ENCODE data around the gene XBP1.
A peak's percentile ranks its signal among the peaks of the same experiment; 100 is the strongest.
"Not testable (repeated sequence)": the region's sequence is repeated elsewhere in the genome, so short reads cannot be mapped to it uniquely, and the experiment has no call there.

XBP1 gene

DNA sequence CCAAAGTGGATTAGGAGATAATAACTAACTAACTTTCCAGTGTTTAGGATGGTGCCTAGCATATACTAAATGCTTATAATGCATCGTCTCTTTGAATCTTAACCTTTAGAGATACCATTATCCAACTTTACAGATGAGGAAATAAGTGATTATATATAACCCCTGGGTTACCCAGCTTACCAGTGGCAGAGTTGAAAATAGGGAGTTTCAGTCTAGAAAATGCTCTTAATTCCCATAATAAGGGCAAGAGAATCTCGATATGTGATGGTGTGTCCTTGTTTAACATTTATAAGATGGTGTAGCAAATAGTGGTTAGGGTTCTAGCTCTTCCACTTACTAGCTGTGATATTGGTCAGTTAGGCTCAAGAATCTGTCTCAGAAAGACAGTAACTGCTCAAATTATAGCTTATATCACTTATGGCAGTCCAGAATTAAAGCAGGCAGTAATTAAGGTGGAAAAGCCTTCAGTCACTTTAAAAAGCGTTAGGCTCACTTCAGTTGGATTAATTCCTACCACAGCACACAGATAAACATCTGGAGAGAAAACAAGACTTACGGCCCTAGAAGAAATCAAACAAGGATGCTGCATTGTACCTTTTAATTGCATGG, 6.3 kb downstream of the XBP1 start:
- DNase-seq (ENCODE audit: low read depth in 3 of 3, low spot score in 1 of 3): no peak

DNA sequence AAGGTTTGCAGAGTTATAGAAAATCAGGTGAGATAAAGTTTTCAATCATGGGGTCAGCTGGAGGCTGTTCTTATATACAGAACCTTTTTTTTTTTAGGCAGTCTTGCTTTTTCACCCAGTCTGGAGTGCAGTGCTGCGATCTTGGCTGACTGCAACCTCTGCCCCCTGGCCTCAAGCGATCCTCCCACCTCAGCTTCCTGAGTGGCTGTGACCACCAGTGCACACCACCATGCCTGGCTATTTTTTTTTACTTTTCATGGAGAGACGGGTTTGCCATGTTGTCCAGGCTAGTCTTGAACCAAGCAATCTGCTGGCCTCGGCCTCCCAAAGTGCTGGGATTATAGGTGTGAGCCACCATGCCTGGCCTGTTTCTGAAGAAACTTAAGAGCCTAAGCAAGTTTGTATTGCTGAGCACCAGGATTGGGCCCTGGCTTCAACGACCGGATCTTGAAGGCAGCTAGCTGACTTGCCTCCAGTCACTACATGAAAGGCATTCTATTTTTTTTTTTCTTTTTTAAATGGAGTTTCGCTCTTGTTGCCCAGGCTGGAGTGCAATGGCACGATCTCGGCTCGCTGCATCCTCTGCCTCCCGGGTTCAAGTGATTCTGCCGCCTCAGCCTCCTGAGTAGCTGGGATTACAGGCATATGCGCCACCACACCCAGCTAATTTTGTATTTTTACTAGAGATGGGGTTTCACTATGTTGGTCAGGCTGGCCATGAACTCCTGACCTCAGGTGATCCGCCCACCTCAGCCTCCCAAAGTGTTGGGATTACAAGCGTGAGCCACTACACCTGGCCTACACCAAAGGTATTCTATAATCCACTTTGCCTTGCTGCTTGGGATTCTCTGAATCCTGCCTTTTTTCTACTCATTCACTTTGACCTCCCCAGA, 7.6 kb downstream of the XBP1 start:
- no peak for DNase-seq (ENCODE audit: low read depth in 3 of 3, low spot score in 1 of 3)

DNA sequence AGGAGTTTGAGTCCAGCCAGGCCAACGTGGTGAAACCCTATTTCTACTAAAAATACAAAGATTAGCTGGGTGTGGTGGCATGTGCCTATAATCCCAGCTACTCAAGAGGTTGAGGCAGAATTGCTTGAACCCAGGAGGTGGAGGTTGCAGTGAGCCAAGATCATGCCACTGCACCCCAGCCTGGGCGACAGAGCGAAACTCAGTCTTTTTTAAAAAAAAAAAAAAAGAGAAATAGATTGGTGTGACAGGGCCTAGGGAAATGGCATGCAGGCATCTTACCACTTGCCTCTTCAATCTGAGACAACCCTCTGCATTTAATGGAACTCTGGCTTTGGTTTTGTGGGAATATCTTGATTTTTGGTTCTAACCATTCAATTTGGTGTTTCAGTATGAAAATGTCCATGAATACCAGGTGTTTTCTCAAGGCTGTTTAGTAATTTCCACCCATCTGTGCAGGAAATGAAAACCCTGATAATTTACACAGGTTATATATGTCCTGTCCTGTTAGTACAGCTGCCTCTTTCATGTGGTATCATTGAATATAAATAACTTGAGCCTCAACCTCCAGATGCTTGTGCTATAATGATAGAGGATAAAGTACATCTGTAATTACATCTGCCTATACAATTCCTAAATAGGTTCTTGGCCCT, 8.4 kb downstream of the XBP1 start:
- DNase-seq (ENCODE audit: low read depth in 3 of 3, low spot score in 1 of 3): no peak

DNA sequence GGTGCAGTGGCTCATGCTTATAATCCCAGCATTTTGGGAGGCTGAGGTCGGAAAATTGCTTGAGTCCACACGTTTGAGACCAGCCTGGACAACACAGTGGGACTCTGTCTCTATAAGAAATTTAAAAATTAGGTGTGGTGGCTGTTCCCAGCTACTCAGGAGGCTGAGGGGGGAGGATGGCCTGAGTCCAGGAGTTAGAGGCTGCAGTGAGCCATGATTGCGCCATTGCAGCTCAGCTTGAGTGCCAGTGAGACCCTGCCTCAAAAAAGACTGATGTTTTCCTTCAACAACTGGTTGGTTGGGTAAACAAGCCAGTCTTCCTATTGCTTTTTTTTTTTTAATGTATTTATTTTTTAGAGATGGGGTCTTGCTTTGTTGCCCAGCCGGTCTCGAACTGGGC, 9.2 kb downstream of the XBP1 start:
- DNase-seq (ENCODE audit: low read depth in 3 of 3, low spot score in 1 of 3): no peak

DNA sequence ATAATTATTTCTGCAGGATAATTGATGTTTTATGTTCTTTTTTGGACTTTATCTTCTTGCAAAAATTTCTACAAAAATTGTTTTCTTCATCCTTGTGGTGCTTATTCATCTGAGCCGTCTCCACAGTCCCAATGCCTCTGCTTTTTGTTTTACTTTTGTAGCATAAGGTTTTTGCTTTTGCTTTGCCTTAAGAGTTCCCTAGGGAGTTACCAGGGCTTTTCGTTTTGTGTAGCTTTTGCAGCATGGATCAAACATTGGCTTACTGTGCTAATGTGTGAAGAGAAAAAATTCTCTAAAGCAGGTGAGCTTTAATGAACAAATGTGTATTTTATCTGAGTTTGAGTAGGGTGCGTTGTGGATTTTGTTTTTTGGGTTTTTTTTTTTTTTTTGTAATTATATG, 11.8 kb downstream of the XBP1 start:
- DNase-seq (ENCODE audit: low read depth in 3 of 3, low spot score in 1 of 3): no peak

DNA sequence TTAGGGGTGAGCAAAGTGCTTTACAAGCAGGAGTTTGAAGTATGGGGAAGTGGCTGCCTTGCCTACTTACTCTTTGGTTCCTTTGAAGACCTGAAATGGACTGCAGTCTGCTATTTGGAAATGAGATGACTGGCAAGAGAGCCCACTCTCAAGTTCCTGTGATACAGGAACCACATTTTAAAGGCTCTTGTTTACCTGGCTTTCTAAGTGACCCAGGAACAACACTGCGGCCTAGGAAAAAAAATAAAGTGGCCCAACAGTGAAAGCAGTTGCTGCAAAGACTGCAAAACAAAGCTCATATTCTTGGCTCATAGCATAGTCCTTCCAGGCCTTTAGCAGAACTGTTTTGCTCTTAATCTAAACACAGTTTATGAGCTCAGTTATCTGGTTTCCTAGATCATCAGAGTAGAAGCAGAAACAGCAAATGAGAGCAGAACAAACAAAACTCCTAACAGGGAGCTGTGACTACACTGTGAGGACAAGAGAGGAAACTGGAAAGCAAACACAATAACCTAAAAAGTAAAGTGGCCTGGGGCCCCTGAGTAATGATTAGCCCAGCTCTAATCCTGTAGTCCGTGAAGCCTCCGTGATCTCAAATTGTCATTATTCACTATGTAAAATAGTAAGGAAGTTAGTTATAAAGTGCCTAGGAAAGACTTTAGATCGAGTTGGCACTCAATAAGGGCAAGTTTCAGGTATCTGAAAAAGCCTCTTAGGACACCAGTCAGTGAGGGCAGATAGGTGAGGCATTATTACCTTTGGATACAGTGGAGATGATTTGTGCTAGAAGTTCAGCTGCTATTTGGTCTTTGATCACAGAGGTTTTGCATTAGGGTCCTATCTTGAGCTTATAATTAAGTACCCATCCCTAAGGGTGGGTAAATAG, 16.3 kb downstream of the XBP1 start:
- no peak for DNase-seq (ENCODE audit: low read depth in 3 of 3, low spot score in 1 of 3)

DNA sequence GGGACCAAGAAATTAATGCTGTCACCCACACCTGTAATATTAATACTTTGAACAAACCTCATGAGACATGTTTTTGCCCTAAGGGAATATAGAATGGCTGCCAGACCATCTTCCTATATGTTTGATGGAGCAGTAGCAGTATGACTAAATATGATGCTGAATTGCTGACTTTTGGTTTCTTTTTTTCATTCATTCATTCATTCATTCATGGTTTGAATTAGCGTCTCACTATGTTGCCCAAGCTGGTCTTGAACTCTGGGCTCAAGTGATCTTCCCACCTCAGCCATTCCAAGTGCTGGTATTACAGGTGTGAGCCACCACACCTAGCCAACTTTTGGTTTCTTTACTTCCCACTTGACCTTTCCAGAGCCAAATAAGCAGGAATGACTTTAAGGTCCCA, 20.1 kb downstream of the XBP1 start:
- no peak for DNase-seq (ENCODE audit: low read depth in 3 of 3, low spot score in 1 of 3)

DNA sequence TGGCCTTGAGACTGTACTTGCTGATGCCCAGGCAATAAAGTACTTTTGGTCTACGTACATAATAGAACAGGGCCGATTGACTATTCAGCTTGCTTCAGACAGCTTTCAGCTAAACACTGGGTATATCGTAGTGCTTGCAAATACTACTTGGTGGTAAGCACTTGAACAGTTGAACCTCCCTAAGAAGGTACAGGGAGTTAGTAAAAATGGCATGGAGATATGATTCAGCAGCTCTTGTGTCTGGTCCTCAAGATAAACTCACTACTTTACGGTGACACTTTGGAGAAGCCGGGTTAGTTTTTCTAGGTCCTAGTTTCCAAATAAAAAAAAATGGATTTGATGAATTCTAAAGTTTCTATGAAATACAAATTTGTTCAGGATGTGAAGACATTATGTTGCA, 20.5 kb downstream of the XBP1 start:
- DNase-seq (ENCODE audit: low read depth in 3 of 3, low spot score in 1 of 3): no peak

DNA sequence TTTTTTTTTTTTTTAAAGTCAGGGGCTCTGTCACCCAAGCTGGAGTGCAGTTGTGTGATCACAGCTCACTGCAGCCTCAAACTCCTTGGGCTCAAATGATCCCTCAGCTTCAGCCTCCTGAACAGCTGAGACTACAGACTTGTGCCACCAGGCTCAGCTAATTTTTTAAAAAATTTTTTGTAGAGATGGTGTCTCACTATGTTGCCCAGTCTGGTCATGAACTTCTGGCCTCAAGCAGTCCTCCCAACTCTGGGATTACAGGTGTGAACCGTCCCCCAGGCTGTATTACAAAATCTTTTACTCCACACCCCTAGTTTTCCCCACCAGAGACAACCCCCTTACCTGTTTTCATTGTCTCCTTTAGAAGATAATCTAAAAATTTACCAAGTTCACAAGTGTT, 26.0 kb downstream of the XBP1 start:
- DNase-seq (ENCODE audit: low read depth in 3 of 3, low spot score in 1 of 3): no peak

DNA sequence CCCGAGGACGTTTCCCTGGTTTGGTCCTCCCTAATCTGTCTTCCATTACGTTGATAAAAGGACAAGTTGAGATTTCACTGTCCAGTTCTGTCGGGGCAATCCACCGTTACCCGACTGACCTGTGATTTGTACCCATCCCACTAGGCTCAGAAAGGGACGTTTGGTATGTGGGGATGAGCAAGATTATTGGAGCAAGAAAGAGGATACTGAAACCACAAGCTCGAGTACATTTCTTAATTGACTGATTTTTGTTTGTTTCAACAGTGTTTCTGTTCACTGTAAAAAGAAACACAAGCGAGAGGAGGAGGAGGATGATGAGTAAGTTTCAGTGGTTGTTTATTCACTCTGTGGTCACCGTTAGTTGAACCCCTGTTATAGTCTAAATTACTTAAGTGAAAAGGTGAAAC, 26.9 kb downstream of the XBP1 start:
- DNase-seq (ENCODE audit: low read depth in 3 of 3, low spot score in 1 of 3): no peak

DNA sequence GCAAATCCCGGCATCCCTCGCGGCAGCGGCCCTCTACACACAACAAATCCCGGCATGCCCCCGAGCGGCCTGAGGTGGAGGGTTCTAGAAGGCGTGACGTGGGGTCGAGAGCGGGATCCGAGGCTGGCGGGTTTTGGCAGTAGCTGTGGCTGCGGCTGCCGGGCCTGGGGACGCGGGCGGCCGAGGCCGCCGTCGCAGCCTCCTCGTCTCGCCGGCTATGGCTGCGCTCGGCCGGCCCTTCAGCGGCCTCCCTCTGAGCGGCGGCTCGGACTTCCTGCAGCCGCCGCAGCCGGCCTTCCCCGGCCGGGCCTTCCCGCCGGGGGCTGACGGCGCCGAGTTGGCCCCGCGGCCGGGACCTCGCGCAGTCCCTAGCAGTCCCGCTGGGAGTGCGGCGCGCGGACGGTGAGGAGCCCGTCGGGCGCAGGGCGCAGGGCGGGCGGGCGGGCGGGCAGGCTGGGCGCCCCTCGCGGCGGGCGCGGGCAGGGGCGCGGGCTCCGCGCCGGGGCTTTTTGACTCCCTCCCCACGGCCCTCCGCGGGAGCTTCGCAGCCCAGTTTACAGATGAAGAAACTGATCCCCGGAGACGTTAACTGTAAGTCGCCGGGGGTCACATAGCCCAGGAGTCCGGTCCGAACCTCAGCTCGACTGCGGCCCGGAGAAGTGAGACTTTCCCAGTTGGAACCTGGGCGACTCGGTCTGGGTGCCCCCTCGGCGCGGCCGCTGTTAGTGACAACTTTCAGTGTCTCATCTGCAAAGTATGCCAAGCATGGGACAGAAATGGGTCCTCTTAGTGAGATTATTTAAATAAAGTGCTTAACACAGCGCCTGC, 27.5 kb downstream of the XBP1 start, which contains the start of gene CCDC117:
Gene CCDC117, plus strand, starts transcription at position 63 of the 828 bp plus-strand sequence. Its CDS starts 155 bp downstream, at position 218.
- DNase-seq (ENCODE audit: low read depth in 3 of 3, low spot score in 1 of 3): peak; percentile 74 to 84 (median 76)

DNA sequence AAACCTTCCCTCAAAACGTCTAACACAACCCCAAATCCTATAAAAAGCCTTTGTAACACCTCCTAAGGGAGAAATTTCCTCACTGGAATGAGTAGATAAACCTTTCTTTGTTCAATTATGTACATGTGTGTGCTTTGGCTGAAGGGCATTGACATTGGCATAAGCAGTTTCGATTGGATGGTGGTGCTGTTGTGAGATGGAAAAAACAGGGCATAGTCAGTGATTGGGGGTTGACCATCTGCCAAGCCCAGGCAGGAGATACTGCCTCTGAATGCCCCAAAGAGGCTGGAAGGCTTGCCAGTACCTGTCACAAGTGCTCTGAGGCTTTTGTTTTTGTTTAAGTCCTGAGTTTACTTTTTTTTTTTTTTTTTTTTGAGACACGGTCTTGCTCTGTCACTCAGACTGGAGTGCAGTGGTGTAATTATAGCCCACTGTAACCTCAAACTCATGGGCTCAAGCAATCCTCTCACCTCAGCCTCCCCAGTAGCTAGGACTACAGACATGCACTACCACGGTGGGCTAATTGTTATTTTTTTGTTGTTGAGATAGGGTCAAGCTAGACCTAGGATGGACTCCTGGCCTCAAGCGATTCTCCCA, 29.1 kb downstream of the XBP1 start:
- no peak for DNase-seq (ENCODE audit: low read depth in 3 of 3, low spot score in 1 of 3)

DNA sequence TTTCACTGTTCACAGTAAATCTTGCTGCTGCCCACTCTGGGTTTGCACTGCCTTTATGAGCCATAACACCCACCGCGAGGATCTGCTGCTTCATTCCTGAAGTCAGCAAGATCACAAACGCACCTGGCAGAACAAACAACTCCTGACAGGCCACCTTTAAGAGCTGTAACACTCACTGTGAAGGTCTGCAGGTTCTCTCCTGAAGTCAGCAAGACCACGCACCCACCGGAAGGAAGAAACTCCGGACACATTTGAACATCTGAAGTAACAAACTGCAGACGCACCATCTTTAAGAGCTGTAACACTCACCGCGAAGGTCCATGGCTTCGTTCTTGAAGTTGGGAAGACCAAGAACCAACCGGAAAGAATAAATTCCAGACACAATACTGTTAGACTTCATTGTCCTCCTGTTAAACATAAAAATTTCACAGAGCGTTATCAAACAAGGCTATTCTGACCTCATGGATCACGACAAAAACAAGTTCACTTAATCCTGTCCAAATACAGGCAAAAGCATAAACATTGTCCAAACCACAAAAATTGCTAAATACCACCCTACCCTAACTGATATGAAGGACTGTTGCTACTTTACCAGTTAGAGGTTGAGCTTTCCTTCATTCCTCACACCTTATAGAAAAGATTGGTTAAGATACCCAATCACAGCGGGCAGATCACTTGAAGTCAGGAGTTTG, 30.8 kb downstream of the XBP1 start:
- DNase-seq (ENCODE audit: low read depth in 3 of 3, low spot score in 1 of 3): no peak

DNA sequence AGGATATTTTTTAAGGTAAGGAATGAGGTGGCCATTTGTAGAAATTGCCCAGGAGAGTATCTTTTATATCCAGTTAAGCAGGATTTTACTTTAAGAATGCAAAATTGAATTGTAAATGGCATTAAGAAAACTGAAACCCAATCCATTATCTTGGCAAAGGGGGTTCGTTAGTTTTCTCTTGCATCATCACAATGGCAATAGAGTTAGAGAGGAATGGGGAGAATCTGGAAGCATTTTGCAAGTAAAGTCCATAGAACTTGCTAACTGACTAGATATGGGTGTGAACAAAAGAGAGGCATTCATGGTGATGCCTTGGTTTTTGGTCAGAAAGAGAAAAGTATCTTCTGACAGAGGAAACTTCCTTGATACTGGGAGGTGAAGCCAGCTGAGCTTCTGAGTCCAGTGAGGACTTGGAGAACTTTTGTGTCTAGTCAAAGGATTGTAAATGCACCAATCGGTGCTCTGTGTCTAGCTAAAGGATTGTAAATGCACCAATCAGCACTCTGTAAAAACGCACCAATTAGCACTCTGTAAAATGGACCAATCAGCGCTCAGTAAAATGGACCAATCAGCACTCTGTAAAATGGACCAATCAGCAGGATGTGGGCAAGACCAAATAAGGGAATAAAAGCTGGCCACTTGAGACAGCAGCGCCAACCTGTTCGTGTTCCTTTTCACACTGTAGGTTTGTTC, 31.5 kb downstream of the XBP1 start:
- DNase-seq (ENCODE audit: low read depth in 3 of 3, low spot score in 1 of 3): no peak

DNA sequence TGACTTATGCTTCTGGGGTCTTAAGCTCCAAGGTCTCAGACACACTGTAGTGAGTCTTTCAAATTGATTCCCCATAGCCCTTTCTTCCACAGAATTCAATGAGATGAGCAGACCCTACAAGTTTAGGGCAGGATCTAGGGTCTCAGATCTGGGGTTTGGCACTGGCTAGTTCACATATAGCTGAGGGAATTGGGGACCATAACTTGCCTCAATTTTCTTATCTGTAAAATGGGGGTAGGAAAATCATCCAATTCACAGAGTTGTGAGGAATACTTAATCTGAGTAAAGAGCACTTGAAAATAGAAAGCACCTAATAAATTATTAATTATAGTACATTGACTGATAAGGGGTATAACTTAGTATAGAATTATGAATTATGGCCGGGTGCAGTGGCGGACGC, 33.7 kb downstream of the XBP1 start:
- DNase-seq (ENCODE audit: low read depth in 3 of 3, low spot score in 1 of 3): no peak

DNA sequence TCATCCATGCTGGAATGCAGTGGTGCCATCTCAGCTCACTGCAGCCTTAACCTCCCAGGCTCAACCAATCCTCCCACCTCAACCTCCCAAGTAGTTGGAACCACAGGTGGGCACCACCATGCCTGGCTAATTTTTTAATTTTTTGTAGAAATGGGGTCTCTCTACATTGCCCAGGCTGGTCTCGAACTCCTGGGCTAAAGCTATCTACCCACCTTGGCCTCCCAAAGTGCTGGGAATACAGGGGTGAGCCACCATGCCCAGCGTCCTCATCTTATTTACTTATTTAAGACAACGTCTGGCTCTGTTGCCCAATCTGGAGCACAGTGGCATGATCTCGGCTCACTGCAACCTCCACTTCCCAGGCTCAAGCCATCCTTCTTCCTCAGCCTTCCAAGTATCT, 38.4 kb downstream of the XBP1 start:
- DNase-seq (ENCODE audit: low read depth in 3 of 3, low spot score in 1 of 3): not testable (repeated sequence)

DNA sequence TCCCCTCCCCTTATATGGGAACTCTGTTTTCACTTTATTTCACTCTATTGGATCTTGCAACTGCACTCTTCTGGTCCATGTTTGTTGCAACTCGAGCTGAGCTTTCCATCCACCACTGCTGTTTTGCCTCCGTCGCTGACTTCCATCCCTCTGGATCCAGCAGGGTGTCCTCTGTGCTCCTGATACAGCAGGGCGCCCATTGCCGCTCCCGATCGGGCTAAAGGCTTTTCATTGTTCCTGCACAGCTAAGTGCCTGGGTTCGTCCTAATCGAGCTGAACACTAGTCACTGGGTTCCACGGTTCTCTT, 39.0 kb downstream of the XBP1 start:
- DNase-seq (ENCODE audit: low read depth in 3 of 3, low spot score in 1 of 3): no peak

DNA sequence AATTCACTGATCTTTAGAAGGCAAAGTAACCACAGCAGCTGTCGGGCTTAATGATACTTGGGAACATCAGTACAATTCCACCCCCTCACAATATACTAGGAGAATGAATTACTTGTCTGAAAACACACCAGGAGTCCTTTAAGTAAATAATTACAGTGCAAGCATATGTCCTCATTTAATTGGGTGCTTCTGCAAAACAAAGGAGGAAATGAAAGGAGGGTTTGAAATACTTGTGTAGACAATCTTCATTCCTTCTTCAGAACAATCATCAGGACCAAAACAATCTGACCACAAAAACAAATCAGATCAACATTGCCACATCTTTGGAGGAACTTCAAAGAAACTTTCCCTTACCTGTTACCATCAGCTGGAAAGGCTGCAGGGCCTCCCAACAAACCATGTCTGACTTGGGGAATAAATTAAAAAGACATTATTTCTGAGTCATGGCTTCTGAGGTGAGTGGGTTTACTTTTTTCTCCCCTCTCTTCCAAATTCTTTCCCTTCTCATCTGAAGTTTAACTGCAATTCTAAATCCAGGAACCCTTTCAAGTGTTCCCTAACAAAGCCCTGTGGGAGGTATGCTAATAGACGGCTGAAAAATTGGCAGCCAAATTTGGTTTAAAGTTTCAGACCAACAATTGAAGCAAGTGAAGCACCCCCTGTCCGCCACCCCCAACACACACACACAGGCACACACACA, 40.4 kb downstream of the XBP1 start:
- no peak for DNase-seq (ENCODE audit: low read depth in 3 of 3, low spot score in 1 of 3)

Measured in stimulated activated CD4-positive, alpha-beta T cell treated with anti-CD3 and anti-CD28 coated beads, TNF-alpha, amount 100 ng/mL, for 1 hour (primary cell).